H1 (cell line): Measurements from ENCODE around the gene INTS2.

Source experiments
- CTCF ChIP-seq, 3 experiments: IDR thresholded peaks; 1 replicate in 2 of 3; 2 replicates in 1 of 3; pipeline versions ENCODE4 v1.5.1 to v1.6.1; 2011; ENCODE audit warnings: low read length in 3 of 3, mild to moderate bottlenecking in 3 of 3, inconsistent platforms in 2 of 3, low read depth in 1 of 3, moderate library complexity in 1 of 3; ENCODE audit not compliant: insufficient read depth in 1 of 3; ENCODE audit errors: control extremely low read depth in 1 of 3
- EZH2 ChIP-seq: fragments of 200-600 bp; sonication (generic); IDR thresholded peaks from 2 replicates; pipeline ENCODE4 v1.7.1; 2012; ENCODE audit warnings: low read depth, mild to moderate bottlenecking, moderate library complexity, low read length, inconsistent platforms; ENCODE audit not compliant: severe bottlenecking
- GTF2F1 ChIP-seq: IDR thresholded peaks from 2 replicates; pipeline ENCODE4 v1.6.1; 2012; ENCODE audit warnings: low read depth, low read length, improper control_type of control experiment, borderline replicate concordance
- HDAC6 ChIP-seq: IDR thresholded peaks from one replicate; pipeline ENCODE4 v1.7.1; 2012; ENCODE audit warnings: low read depth, mild to moderate bottlenecking, inconsistent platforms, low read length, moderate library complexity
- JUND ChIP-seq: IDR thresholded peaks from 2 replicates; pipeline ENCODE4 v1.6.1; 2011; ENCODE audit warnings: mild to moderate bottlenecking, improper control_type of control experiment, low read length
- KDM1A ChIP-seq: fragments of 200-600, 300-600 bp; sonication (generic); IDR thresholded peaks from 2 replicates; pipeline ENCODE4 v1.7.1; 2016; ENCODE audit warnings: mild to moderate bottlenecking, low read length, borderline replicate concordance
- POLR2A ChIP-seq, 2 experiments: IDR thresholded peaks; 1 replicate in 1 of 2; 2 replicates in 1 of 2; pipeline ENCODE4 v1.6.1; 2011; ENCODE audit warnings: low read depth in 2 of 2, low read length in 2 of 2, mild to moderate bottlenecking in 2 of 2; ENCODE audit errors: control extremely low read depth in 1 of 2
- POLR2AphosphoS5 ChIP-seq: IDR thresholded peaks from 2 replicates; pipeline ENCODE4 v1.6.1; 2011; ENCODE audit warnings: low read depth, low read length
- RNF2 ChIP-seq: fragments of 200-900, 300-1000 bp; sonication (generic); IDR thresholded peaks from 2 replicates; pipeline ENCODE4 v1.7.1; 2016; ENCODE audit warnings: borderline replicate concordance, low read depth, mild to moderate bottlenecking, antibody characterized with exemption, low read length; ENCODE audit not compliant: poor library complexity, severe bottlenecking; ENCODE audit errors: missing control alignments
- SIN3A ChIP-seq, 2 experiments: IDR thresholded peaks in 1 of 2; conservative IDR thresholded peaks in 1 of 2; 2 replicates each; pipeline ENCODE4 v1.6.1; 2011 to 2012; ENCODE audit warnings: low read length in 2 of 2, improper control_type of control experiment in 1 of 2, low read depth in 1 of 2, mild to moderate bottlenecking in 1 of 2
- TAF1 ChIP-seq: IDR thresholded peaks from 2 replicates; pipeline ENCODE4 v1.6.1; 2011; ENCODE audit warnings: mild to moderate bottlenecking, low read depth, low read length

DNA sequence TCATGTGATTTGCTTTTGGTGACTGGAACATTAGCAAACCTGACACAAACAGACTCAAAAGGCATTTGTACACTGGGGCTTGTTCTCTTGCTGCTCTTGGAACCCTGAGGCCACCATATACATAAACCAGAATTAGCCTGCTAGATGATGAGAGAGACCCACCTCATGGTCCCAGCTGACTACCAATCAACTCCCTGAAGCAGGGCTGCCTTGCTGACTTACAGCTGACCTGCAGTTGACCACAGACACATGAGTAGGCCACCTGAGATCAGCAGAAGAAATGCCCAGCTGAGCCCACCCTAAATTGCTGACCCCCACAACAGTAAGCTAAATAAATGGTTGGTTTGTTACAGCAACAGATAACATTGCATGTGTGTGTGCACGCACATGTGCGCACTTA is 93.2 kb downstream of the INTS2 start:
- no peak for TF ChIP-seq POLR2A (IDR thresholded peaks at IDR 0.05; ENCODE audit: control extremely low read depth in 1 of 2, low read depth in 2 of 2, low read length in 2 of 2)
- TF ChIP-seq POLR2AphosphoS5, result no peak
- TF ChIP-seq HDAC6, result no peak
- no peak for TF ChIP-seq CTCF (IDR thresholded peaks at IDR 0.05; ENCODE audit: control extremely low read depth in 1 of 3, insufficient read depth in 1 of 3, low read depth in 1 of 3, low read length in 3 of 3)
- TF ChIP-seq SIN3A (conservative IDR thresholded peaks at IDR 0.05 in 1 of 2, IDR thresholded peaks at IDR 0.05 in 1 of 2; ENCODE audit: low read depth in 1 of 2, low read length in 2 of 2), result no peak
- TF ChIP-seq EZH2, result no peak
- no peak for TF ChIP-seq GTF2F1
- no peak for TF ChIP-seq JUND
- no peak for TF ChIP-seq RNF2
- TF ChIP-seq KDM1A, result no peak
- no peak for TF ChIP-seq TAF1
